Fibroblast of villous mesenchyme (primary cell): ENCODE measurements around the gene PTPRQ. TPM values are rescaled to one million over a fixed set of nuclear protein-coding genes. Genes with fewer than 3 reads are reported as not detected.
A peak's percentile ranks its signal among the peaks of the same experiment; 100 is the strongest.

Source experiments
- DNase-seq: peaks from one replicate; pipeline ENCODE4 v3.0.0-alpha.2; 2010; ENCODE audit warnings: low read depth
- H3K4me3 ChIP-seq: 2 replicates; pipeline ENCODE4 v1.5.1; 2011; ENCODE audit warnings: low read depth, mild to moderate bottlenecking, low read length
- CTCF ChIP-seq: IDR thresholded peaks from 2 replicates; pipeline ENCODE4 v1.5.1; 2012; ENCODE audit warnings: low read depth, mild to moderate bottlenecking, low read length; ENCODE audit not compliant: insufficient read depth
- total RNA-seq: library from RNA; depleted of rRNA; stranded (reverse); fragments of >200 nt; gene quantifications from 2 replicates; pipeline ENCODE4 v1.2.3, GENCODE V29; 2012

The PTPRQ gene
- total RNA-seq, 1 donor = 5.6 TPM

GRCh38 chr12:80412343-80412953 lies 31.6 kb upstream of the PTPRQ start:
- TF ChIP-seq CTCF = peak; percentile 72
- DNase-seq = peak; percentile 70
- H3K4me3 ChIP-seq = no peak overlapping the region

- TF ChIP-seq CTCF = no peak
- no peak for DNase-seq
- no peak overlapping the region for H3K4me3 ChIP-seq
Measured at GRCh38 chr12:80413462-80413861, 30.6 kb upstream of the PTPRQ start.

- H3K4me3 ChIP-seq = no peak overlapping the region
- no peak for TF ChIP-seq CTCF
- DNase-seq = no peak
Measured at GRCh38 chr12:80415466-80415865, 28.6 kb upstream of the PTPRQ start.

- no peak for TF ChIP-seq CTCF
- H3K4me3 ChIP-seq = no peak overlapping the region
- no peak for DNase-seq
Measured at GRCh38 chr12:80419644-80420043, 24.4 kb upstream of the PTPRQ start.

GRCh38 chr12:80420075-80420474 lies 24.0 kb upstream of the PTPRQ start:
- DNase-seq = no peak
- no peak for TF ChIP-seq CTCF
- H3K4me3 ChIP-seq = no peak overlapping the region

GRCh38 chr12:80422550-80422949 lies 21.5 kb upstream of the PTPRQ start:
- peak; percentile 26 for DNase-seq
- no peak for TF ChIP-seq CTCF
- H3K4me3 ChIP-seq = no peak overlapping the region

- no peak for DNase-seq
- no peak overlapping the region for H3K4me3 ChIP-seq
- no peak for TF ChIP-seq CTCF
Measured at GRCh38 chr12:80432061-80432460, 12.0 kb upstream of the PTPRQ start.
